ENCODE results near the gene CHIT1. TPM values are rescaled to one million over a fixed set of nuclear protein-coding genes. Genes with fewer than 3 reads are reported as not detected.

Gene CHIT1
- total RNA-seq, 1 donor from 2014 or later, result 0.48 TPM

GRCh38 chr1:203202431-203203245 lies 26.8 kb downstream of the CHIT1 start:
- DNase-seq (peak; percentile 63), ATAC-seq (ENCODE audit: poor library complexity) (peak; percentile 71)
- intact Hi-C loops (cut with DNase I), result no loop called here

DNA sequence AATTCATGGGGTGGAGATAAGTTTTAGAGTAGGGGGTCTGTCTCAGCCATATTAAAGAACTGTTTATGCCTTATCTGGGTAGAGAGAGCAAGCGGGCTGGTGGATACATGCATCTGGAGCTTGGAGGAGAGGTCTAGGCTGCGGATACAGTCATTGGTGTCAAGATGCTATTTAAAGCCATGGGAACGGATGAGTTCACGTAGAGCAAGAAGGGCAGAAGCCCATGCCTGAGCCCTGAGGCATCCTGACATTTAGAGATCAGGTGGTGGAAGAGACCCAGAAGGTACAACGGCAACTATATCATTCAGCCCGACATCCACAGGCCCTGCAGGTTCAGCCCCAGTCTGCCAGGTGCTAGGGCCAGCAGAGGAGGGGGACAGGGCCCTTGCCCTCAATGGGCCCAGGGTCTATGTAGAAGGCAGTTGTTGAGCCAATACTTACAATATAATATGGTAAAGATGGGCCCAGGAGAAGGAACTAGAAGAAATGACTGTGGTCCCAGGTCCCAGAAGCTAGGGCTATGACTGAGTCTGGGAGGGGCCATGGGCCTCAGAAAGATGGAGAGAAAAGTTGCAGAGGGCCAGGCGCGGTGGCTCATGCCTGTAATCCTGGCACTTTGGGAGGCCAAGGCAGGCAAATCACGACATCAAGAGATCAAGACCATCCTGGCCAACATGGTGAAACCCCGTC lies 27.8 kb downstream of the CHIT1 start:
- ATAC-seq (ENCODE audit: poor library complexity), result no peak
- DNase-seq, result no peak
- intact Hi-C loops (cut with DNase I), result no loop called here

GRCh38 chr1:203200916-203201315 lies 28.6 kb downstream of the CHIT1 start:
- intact Hi-C loops (cut with DNase I), result no loop called here
- DNase-seq (no peak), ATAC-seq (ENCODE audit: poor library complexity) (no peak)

DNA sequence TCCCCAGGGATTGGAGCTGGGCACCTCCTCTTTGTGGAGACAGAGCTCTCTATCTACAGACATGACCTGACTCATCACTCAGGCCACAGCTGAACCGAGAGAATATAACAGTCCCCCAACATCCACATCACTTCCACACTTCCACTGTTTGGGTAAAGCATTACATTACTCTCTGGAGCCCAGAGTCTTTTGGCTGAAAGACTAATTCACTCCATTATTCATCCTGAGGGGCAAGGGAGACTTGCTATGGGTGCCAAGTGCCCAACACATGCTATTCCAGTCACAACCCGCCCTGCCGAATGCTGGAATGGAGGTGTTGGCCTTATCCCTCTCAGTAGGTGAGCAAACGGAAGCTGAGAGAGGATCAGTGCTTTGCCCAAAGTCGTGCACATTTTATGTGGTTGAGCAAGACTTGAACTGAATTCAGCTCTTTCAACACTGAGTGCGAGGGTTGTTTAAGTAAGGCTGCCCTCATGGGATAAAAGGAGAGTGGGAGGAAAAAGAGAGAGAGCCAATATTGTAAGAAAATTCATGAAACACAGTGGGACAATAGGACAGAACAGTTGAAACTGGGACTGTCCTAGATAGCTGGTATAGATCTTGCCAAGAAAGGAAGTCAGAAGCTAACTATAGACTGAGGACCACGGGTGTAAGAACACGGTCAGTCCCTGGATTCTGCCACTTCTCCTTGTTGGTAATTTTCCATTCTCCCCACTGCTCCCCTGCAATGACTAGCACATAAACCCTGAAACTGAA lies 29.5 kb downstream of the CHIT1 start:
- DNase-seq (no peak), ATAC-seq (ENCODE audit: poor library complexity) (peak; percentile 83)
- intact Hi-C loops (cut with DNase I), result no loop called here

DNA sequence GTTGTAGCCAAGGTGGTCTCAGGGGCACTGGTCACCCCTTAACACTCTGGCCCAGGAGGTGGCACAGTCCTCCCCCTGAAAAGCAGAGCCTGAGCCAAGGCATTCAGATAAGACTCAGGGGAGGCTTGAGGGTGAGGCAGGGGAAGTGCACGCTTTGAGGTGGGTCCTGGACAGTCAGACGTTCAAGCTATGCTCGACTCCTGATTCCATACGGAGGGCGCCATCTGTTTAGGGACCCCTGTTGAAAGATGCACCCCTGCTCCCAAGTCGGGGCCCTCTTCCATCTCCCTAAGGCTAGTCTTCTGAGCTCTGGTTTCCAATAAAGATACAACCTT lies 30.0 kb downstream of the CHIT1 start:
- no peak for DNase-seq
- intact Hi-C loops (cut with DNase I), result no loop called here
- ATAC-seq (ENCODE audit: poor library complexity), result no peak

DNA sequence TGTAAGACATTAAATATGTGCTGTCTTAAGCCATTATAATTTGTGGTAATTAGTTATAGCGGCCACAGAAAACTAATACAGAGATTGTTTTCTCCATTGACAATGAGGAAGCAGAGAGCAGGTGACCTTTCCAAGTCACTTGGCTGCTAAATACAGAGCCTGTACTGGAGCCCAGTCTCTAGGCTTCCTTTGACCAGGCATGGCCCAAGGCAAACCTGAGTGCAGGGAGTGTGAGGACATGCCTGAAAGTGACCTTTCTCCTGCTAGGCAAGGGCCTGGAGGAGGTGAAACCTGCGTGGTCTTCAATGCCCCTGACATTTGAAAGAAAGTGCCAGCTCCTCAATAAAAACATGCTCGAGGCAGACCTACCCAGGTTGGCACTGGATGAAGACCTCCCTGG lies 30.5 kb downstream of the CHIT1 start:
- ATAC-seq (ENCODE audit: poor library complexity) (no peak), DNase-seq (no peak)
- intact Hi-C loops (cut with DNase I), result no loop called here

DNA sequence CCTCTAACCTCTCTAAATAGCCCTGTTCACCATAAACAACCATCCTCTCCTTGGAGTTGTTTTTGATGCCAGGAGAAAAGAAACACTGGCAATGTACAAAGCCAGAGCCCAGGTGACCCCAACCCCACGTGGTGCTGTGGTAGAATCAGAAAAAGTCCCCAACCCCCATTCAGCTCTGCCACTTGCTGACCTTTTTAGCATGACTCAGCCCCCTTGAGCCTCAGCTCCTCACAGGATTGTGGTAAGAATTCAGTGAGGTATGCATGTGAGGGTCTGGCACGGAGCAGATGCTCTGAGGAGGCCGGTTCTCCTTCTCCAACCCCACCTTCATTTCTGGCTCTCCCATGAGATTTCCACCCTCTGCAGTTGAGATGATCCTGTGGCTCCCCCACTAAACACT lies 31.8 kb downstream of the CHIT1 start:
- DNase-seq (no peak), ATAC-seq (ENCODE audit: poor library complexity) (no peak)
- intact Hi-C loops (cut with DNase I), result no loop called here

DNA sequence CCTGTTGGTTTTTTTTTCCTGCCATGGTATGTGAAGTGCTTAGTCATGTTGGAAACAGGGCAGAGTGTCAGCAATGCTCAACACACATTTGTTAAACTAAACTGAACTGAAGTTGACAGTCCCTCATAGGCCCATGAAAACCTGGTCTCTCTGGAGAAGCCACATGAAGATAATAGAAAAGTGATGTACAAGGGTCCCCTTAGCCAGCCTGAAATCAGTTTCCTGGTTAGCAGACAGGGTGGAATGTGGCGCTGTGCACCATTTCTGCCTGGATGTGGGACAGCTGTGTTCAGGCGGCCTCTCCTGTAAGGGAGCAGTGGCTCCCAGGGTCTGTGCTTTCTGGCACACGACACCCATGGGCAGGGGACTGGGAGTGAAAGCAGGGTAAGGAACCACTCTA lies 33.1 kb downstream of the CHIT1 start:
- no peak for ATAC-seq (ENCODE audit: poor library complexity)
- intact Hi-C loops (cut with DNase I), result no loop called here
- DNase-seq, result no peak

- DNase-seq, result no peak
- intact Hi-C loops (cut with DNase I), result no loop called here
Observed at GRCh38 chr1:203190949-203191348, 38.5 kb downstream of the CHIT1 start.

GRCh38 chr1:203189951-203190352 lies 39.5 kb downstream of the CHIT1 start:
- DNase-seq (peak; percentile 37), ATAC-seq (ENCODE audit: poor library complexity) (no peak)
- intact Hi-C loops (cut with DNase I), result no loop called here

More at GRCh38 chr1:203190949-203191348, 38.5 kb downstream of the CHIT1 start:
- ATAC-seq (ENCODE audit: poor library complexity), result no peak

GRCh38 chr1:203188686-203189232 lies 40.7 kb downstream of the CHIT1 start:
- DNase-seq, result no peak
- intact Hi-C loops (cut with DNase I), result no loop called here
- ATAC-seq (ENCODE audit: poor library complexity), result no peak

GRCh38 chr1:203187689-203188264 lies 41.7 kb downstream of the CHIT1 start:
- no peak for DNase-seq
- ATAC-seq (ENCODE audit: poor library complexity), result no peak
- intact Hi-C loops (cut with DNase I), result no loop called here

- intact Hi-C loops (cut with DNase I), result no loop called here
- ATAC-seq (ENCODE audit: poor library complexity), result no peak
- peak; percentile 27 for DNase-seq
Observed at GRCh38 chr1:203187304-203187685, 42.2 kb downstream of the CHIT1 start.

GRCh38 chr1:203186446-203187303 lies 42.8 kb downstream of the CHIT1 start, which contains the start of gene CHI3L1:
CHI3L1 (minus strand) TSS chr1:203186704; CDS start chr1:203186623, 81 bp downstream.
- ATAC-seq (ENCODE audit: poor library complexity) (no peak), DNase-seq (peak; percentile 37)
- intact Hi-C loops (cut with DNase I), result no loop called here

- DNase-seq, result no peak
- no peak for ATAC-seq (ENCODE audit: poor library complexity)
- intact Hi-C loops (cut with DNase I), result no loop called here
Observed at GRCh38 chr1:203186091-203186445, 43.4 kb downstream of the CHIT1 start.

DNA sequence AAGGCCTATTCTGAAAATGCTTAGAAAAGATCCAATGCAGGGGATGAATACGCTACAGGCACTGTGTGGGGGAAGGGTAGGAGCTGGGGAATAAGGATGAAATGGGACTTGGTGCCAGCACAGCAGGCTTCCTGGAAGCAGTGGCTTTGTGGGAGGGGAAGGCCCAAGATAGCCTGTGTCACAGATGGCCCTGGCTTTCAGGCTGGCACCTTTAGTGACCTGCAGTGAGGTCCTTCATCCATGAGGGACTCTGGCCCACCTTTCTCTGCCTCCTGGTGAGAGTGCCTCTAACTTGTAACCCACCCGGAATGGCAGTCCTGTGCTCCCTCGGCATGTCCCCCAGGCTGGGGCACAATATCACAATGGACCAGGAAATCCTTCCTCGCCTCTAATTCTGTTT lies 43.9 kb downstream of the CHIT1 start:
- intact Hi-C loops (cut with DNase I), result no loop called here
- ATAC-seq (ENCODE audit: poor library complexity) (no peak), DNase-seq (no peak)

- DNase-seq, result peak; percentile 24
- no peak for ATAC-seq (ENCODE audit: poor library complexity)
- intact Hi-C loops (cut with DNase I), result no loop called here
Observed at GRCh38 chr1:203185061-203185461, 44.4 kb downstream of the CHIT1 start.

DNA sequence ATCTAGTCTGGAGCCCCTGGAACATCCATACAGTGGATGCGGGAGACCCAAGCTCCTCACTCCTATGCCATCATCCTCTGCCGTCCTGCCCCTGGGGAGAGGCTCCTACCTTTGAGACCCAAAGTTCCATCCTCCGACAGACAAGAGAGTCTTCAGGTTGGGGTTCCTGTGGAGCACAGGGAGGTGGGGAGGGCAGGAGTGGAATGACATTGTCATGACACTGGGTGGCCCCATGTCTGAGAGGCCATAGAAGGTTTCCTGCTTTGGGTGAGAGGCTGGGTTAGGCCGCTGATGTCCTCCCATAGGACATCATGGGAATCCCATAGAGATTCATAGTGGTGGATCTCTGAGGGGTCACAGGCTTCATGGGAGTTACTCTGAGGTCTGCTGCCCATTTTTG lies 45.0 kb downstream of the CHIT1 start:
- intact Hi-C loops (cut with DNase I), result no loop called here
- DNase-seq (no peak), ATAC-seq (ENCODE audit: poor library complexity) (no peak)
